Omental fat pad (tissue), 4 donors: Measurements from ENCODE around the gene ADGRL3. TPM values are rescaled to one million over a fixed set of nuclear protein-coding genes. Genes with fewer than 3 reads are reported as not detected.
"Not testable (repeated sequence)": the region's sequence is repeated elsewhere in the genome, so short reads cannot be mapped to it uniquely, and the experiment has no call there.

Source experiments
- ATAC-seq: fragments of 150-250 bp; one replicate; pipeline ENCODE4 v1.9.1; 2016; ENCODE audit warnings: mild to moderate bottlenecking, moderate library complexity; ENCODE audit not compliant: low FRiP score
- DNase-seq: peaks from one replicate; pipeline ENCODE4 v3.0.0-alpha.2; 2019; ENCODE audit warnings: low spot score
- total RNA-seq, 4 donors: library from RNA; depleted of rRNA; stranded (reverse); fragments of >200 nt; gene quantifications; one replicate each; pipeline ENCODE4 v1.1.0, GENCODE V29; 2016
- TF ChIP-seq, protein P1 (sequence below), 3 donors: fragments of 450-650 bp; IDR thresholded peaks; one replicate each; pipeline ENCODE4 v1.5.1; 2016 to 2017; ENCODE audit warnings: antibody characterized with exemption in 3 of 3, mild to moderate bottlenecking in 3 of 3, moderate library complexity in 2 of 3

The ADGRL3 gene
- total RNA-seq, 4 donors from 2014 or later, result 2.5 to 16.4 (median 4.6) TPM

DNA sequence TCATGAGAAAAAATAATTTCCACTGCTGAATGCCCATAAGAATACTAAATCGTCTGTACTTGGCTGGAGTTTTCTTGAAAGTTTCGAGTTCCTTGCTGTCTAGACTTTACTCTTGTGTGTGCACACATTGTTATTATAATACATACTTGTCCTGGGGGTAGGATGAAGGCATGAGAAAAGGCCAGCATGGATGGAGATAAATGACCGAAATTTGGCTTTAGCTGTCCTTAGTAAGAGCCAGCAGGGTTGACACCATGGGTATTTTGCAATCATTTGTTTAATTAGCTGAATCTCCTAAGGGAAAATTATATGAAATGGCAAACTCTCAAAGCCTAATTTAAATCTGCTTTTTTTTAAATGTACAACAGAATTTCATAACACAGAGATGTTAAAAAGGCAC, 641.6 kb downstream of the ADGRL3 start:
- TF ChIP-seq, protein P1, sequence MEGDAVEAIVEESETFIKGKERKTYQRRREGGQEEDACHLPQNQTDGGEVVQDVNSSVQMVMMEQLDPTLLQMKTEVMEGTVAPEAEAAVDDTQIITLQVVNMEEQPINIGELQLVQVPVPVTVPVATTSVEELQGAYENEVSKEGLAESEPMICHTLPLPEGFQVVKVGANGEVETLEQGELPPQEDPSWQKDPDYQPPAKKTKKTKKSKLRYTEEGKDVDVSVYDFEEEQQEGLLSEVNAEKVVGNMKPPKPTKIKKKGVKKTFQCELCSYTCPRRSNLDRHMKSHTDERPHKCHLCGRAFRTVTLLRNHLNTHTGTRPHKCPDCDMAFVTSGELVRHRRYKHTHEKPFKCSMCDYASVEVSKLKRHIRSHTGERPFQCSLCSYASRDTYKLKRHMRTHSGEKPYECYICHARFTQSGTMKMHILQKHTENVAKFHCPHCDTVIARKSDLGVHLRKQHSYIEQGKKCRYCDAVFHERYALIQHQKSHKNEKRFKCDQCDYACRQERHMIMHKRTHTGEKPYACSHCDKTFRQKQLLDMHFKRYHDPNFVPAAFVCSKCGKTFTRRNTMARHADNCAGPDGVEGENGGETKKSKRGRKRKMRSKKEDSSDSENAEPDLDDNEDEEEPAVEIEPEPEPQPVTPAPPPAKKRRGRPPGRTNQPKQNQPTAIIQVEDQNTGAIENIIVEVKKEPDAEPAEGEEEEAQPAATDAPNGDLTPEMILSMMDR (IDR thresholded peaks at IDR 0.05), result no peak
- DNase-seq, result no peak
- ATAC-seq, result no peak

DNA sequence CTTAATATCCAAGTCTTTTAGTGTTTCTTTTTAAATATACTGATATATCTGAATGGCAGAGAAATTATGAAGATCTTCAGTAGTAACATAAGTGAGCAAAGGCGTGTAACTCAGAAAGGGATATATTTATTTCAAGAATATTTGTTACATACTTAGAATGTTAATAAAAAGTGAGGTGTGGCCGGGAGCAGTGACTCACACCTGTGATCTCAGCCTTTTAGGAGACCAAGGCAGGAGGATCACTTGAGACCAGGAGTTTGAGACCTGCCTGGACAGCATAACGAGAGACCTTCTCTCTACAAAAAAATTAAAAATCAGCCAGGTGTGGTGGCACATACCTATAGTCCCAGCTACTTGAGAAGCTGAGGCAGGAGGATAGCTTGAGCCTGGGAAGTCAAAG, 651.0 kb downstream of the ADGRL3 start:
- TF ChIP-seq, protein P1 (IDR thresholded peaks at IDR 0.05), result no peak
- DNase-seq, result no peak
- ATAC-seq, result no peak

DNA sequence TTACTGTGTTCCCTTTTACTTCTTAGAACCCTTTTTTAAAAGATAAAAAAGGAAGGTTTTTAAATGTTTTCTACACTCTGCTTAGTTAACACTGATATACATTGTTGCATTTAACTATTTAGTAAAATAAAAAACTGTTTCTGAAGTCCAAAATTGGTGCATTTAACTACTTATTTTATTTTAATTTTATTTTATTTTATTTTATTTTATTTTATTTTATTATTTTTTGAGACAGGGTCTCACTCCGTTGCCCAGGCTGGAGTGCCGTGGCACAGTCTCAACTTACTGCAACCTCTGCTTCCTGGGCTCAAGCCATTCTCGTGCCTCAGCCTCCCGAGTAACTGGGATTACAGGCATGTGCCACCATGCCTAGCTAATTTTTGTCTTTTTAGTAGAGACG, 652.0 kb downstream of the ADGRL3 start:
- ATAC-seq, DNase-seq: not testable (repeated sequence)

DNA sequence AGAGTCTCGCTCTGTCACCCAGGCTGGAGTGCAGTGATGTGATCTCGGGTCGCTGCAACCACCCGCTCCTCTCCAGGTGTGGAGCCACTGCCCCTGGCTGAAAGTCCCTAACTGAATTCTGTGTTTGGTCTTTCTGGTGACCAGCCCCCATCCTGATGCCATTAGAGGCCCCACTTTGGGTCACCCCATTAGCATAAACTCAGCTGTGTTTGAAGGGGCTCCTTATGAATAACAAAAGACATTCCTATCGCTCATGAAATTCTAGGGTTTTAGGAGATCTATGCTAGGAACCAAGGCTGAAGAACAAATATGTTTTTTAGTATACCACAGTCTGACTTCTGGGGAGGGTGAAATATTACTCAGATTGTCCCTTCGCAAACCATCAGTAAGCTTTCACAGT, 652.9 kb downstream of the ADGRL3 start:
- ATAC-seq (no peak), DNase-seq (no peak)
- TF ChIP-seq, protein P1 (IDR thresholded peaks at IDR 0.05), result no peak

DNA sequence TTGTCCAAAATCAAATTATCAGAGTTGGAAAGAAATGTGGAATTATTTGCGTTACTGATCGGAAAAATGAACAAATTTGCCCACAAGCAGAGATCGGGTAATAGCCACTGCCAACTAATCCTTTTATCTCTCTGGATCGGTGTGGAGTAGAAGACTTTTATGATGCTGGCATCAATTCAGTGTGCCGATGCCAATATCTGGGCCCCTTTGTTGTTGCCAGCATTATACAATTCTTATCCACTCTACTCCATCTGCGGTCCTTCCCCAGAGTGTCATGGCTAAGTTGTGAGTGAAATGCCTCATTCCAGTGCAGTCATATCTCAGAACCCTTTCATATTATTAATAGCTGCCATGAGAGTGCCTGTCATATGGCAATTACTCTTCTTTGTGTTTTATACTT, 660.2 kb downstream of the ADGRL3 start:
- DNase-seq (no peak), ATAC-seq (no peak)
- TF ChIP-seq, protein P1 (IDR thresholded peaks at IDR 0.05), result no peak

DNA sequence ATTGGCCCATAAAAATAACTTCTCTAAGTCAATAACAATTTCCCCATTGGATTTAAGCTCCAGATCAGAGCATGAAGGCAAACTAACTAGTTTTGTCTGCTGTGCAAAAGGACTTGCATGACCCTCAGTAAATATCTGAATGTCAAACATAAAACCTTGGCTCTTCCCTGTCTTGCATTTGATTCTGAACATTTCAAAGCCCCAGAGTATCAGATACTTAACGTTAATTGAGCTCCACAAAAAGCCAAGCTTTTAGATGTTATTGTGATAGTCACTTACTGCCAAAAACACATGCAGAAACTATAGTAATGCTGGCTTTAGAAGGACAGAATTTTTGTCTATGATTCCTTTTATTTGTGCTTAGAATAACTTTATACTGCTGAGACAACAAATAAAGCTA, 664.2 kb downstream of the ADGRL3 start:
- DNase-seq, result no peak
- TF ChIP-seq, protein P1 (IDR thresholded peaks at IDR 0.05), result no peak
- ATAC-seq, result no peak

DNA sequence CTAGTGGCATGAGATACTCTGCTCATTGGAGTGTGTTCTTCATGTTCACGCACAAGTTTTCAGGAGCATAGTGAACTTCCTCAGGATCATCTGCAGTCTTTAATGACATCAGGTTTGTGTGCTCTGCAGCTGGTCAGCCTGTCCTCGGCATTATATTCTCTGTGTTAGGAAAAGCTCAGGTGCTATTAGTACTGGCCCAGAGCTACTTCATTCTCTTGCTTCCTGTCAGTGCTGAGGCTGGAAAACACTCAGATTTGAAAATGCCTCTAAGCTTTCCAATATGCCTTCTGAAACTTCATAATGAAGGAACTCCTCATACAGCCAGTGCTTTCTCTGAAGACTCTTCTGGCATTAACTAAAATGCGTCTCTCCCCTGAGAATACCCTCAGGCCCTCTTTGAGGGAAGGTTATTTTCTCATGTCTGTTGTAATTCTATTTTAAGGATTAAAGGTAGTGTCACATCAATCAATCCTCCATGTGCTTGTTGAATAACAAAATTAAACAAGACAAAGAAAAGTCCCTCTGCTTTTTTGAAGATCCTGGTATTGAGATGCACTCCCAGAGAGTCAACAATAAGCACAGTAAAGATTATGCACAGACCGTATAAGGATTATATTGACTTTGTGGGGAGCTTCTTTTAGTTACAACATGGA, 666.4 kb downstream of the ADGRL3 start:
- no peak for DNase-seq
- no peak for ATAC-seq
- TF ChIP-seq, protein P1 (IDR thresholded peaks at IDR 0.05), result no peak
